Neural cell (in vitro differentiated cells): Measurements from ENCODE around the gene SMIM21.

Source experiments
- CTCF ChIP-seq: fragments of 450-650 bp; IDR thresholded peaks from 2 replicates; pipeline ENCODE4 v1.5.1; 2014; ENCODE audit warnings: antibody characterized with exemption, mild to moderate bottlenecking, moderate library complexity; ENCODE audit not compliant: poor library complexity, severe bottlenecking
- EP300 ChIP-seq: fragments of 450-650 bp; conservative IDR thresholded peaks from 2 replicates; pipeline ENCODE4 v1.6.1; 2014; ENCODE audit warnings: antibody characterized with exemption, mild to moderate bottlenecking, moderate library complexity; ENCODE audit not compliant: poor library complexity, severe bottlenecking
- EZH2 ChIP-seq: fragments of 200-600, 300-800 bp; shearing (Covaris generic), sonication (generic); IDR thresholded peaks from 2 replicates; pipeline ENCODE4 v1.6.1; 2014; ENCODE audit warnings: antibody characterized with exemption, low read length, borderline replicate concordance, mild to moderate bottlenecking; ENCODE audit not compliant: insufficient read depth, poor library complexity, severe bottlenecking
- POLR2AphosphoS5 ChIP-seq: IDR thresholded peaks from 2 replicates; pipeline ENCODE4 v1.6.1; 2012
- REST ChIP-seq: IDR thresholded peaks from 2 replicates; pipeline ENCODE4 v1.6.1; 2012; ENCODE audit warnings: borderline replicate concordance
- SMC3 ChIP-seq: fragments of 450-650 bp; conservative IDR thresholded peaks from 2 replicates; pipeline ENCODE4 v1.6.1; 2014; ENCODE audit warnings: antibody characterized with exemption, mild to moderate bottlenecking, moderate library complexity; ENCODE audit not compliant: poor library complexity

GRCh38 chr18:75454022-75454795 is 26.7 kb upstream of the SMIM21 start:
- TF ChIP-seq CTCF (no peak), EP300 (no peak), REST (no peak), POLR2AphosphoS5 (no peak), EZH2 (no peak), SMC3 (no peak)
